ENCODE measurements around the gene WDR53. TPM values are rescaled to one million over a fixed set of nuclear protein-coding genes. Genes with fewer than 3 reads are reported as not detected.
"Not testable (repeated sequence)": the region's sequence is repeated elsewhere in the genome, so short reads cannot be mapped to it uniquely, and the experiment has no call there.

WDR53 gene
- total and polyA plus RNA-seq, 11 donors: 4.2 to 15.5 (median 8.4) TPM

GRCh38 chr3:196603683-196604082 lies 35.3 kb upstream of the WDR53 start:
- WGBS, 4 donors: 64 to 70% (median 66%) methylated on average over 7 of the region's 7 CpGs
- no peak for DNase-seq
- intact Hi-C loops (cut with DNase I): no loop called here
- Histone ChIP-seq H3K9me3 (peaks cover 0 to 5% (median 0%) of the 10 kb centered on the region in 12 donors), H3K27me3 (peaks cover 0 to 4% (median 0%) of the 10 kb centered on the region in 9 donors), H3K4me1 (no peaks in the 10 kb centered on the region), H3K36me3 (no peaks in the 10 kb centered on the region), H3K27ac (no peak overlapping the region), H3K4me3 (no peak overlapping the region)
- TF ChIP-seq POLR2A (IDR thresholded peaks at IDR 0.05) (no peak), CTCF (IDR thresholded peaks at IDR 0.05) (no peak)
- ATAC-seq: no peak

DNA sequence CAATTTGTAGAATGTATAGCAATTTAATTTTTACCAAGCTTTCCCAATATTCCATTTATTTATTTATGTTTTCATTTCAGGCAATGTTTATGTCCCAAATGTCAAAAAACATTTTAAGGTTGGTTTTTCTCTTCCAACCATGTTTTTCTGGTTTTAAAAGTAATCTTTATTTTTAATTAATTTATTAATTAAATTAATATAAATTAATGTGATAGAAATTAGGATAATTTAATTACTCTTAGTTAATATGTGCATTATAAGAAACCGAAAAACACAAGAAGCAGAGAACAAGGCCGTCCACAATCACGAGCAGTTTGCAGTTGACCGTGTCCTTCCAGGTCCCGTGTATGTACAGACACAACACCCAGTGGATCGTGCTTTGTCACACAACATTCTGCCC lies 34.3 kb upstream of the WDR53 start:
- DNase-seq (no peak), ATAC-seq (no peak)
- H3K27ac ChIP-seq: no peak overlapping the region
- WGBS, 4 donors: 91 to 96% (median 93%) methylated on average over 6 of the region's 6 CpGs
- TF ChIP-seq CTCF (IDR thresholded peaks at IDR 0.05) (no peak), POLR2A (IDR thresholded peaks at IDR 0.05) (no peak)
- peaks cover 0 to 4% (median 0%) of the 10 kb centered on the region in 9 donors for H3K27me3 ChIP-seq
- intact Hi-C loops (cut with DNase I): no loop called here
- H3K4me3 ChIP-seq: no peak overlapping the region
- H3K9me3 ChIP-seq: no peaks in the 10 kb centered on the region
- H3K36me3 ChIP-seq: no peaks in the 10 kb centered on the region
- peaks cover 0 to 4% (median 0%) of the 10 kb centered on the region in 12 donors for H3K4me1 ChIP-seq

DNA sequence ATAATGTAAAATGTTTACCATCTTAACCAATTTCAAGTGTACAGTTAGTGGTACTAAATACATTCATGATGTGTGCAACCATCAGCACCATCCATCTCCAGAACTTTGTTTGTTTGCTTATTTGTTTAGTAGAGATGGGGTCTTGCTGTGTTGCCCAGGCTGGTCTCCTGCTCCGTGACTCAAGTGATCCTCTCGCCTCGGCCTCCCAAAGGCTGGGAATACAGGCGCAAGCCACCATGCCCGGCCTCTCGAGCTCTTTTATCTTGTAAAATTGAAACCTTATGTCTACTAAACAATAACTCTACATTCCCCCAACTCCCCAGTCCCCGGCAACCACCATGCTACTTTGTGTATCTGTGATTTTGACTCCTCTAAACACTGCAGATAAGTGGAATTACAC lies 32.0 kb upstream of the WDR53 start:
- Histone ChIP-seq H3K27ac (no peak overlapping the region), H3K4me1 (peaks cover 0 to 4% (median 0%) of the 10 kb centered on the region in 12 donors), H3K27me3 (peaks cover 0 to 7% (median 0%) of the 10 kb centered on the region in 9 donors), H3K36me3 (no peaks in the 10 kb centered on the region), H3K9me3 (no peaks in the 10 kb centered on the region), H3K4me3 (no peak overlapping the region)
- 93 to 95% (median 94%) methylated on average over 7 of the region's 7 CpGs for WGBS, 4 donors
- DNase-seq (no peak), ATAC-seq (no peak)
- no peak for TF ChIP-seq CTCF (IDR thresholded peaks at IDR 0.05)
- TF ChIP-seq POLR2A (IDR thresholded peaks at IDR 0.05): no peak
- intact Hi-C loops (cut with DNase I): no loop called here

DNA sequence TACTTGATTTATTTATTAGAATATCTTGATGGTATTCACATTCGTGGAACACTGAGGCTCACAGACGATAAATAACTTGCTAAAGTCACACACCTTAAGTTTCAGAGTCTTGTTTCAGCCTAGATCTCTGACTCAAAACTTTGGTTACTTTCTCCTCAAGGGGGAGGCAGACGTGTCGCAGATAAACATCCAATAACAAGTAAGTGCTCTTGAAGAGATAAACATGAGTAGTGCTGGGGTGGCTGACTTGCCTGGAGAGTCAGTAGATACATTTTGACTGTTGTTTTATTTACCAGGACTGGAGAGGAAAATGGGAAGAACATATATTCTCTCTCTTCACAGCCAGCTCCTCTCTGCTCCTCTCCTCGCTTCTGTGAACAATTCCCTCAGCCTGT lies 31.4 kb upstream of the WDR53 start:
- DNase-seq (no peak), ATAC-seq (no peak)
- H3K36me3 ChIP-seq: no peaks in the 10 kb centered on the region
- TF ChIP-seq POLR2A (IDR thresholded peaks at IDR 0.05) (no peak), CTCF (IDR thresholded peaks at IDR 0.05) (no peak)
- WGBS, 4 donors: 61 to 75% (median 68%) methylated on average over 5 of the region's 5 CpGs
- peaks cover 0 to 7% (median 0%) of the 10 kb centered on the region in 9 donors for H3K27me3 ChIP-seq
- no peaks in the 10 kb centered on the region for H3K9me3 ChIP-seq
- no peak overlapping the region for H3K4me3 ChIP-seq
- no peak overlapping the region for H3K27ac ChIP-seq
- intact Hi-C loops (cut with DNase I): no loop called here
- peaks cover 0 to 4% (median 0%) of the 10 kb centered on the region in 12 donors for H3K4me1 ChIP-seq

GRCh38 chr3:196597971-196598733 lies 29.8 kb upstream of the WDR53 start:
- H3K4me3 ChIP-seq: peak overlapping the region in 1 of 12 donors; percentile 30
- H3K36me3 ChIP-seq; intact Hi-C loops (cut with DNase I); H3K4me1 ChIP-seq; DNase-seq; H3K27ac ChIP-seq; H3K27me3 ChIP-seq; ATAC-seq; H3K9me3 ChIP-seq: not testable (repeated sequence)
- WGBS, 4 donors: 63 to 77% (median 71%) methylated on average over 24 to 25 of the region's 25 CpGs
